HG03469 (cell line): ENCODE results near the gene RPS29.

Experiments used
- ATAC-seq: cut with Tn5 transposase; IDR thresholded peaks from one replicate; pipeline ENCODE4 v1.9.1; 2021; ENCODE audit warnings: mild to moderate bottlenecking, moderate library complexity, moderate number of reproducible peaks; ENCODE audit not compliant: unreplicated experiment

RPS29 gene

GRCh38 chr14:49553106-49553505 lies 33.1 kb downstream of the RPS29 start:
- no peak for ATAC-seq

GRCh38 chr14:49551569-49551968 lies 34.6 kb downstream of the RPS29 start:
- no peak for ATAC-seq

GRCh38 chr14:49550286-49551184 lies 35.6 kb downstream of the RPS29 start:
- ATAC-seq: no peak

- ATAC-seq: no peak
These were observed 36.3 kb downstream of the RPS29 start for GRCh38 chr14:49549881-49550280.

GRCh38 chr14:49549446-49549845 lies 36.7 kb downstream of the RPS29 start:
- no peak for ATAC-seq

GRCh38 chr14:49546766-49547165 lies 39.4 kb downstream of the RPS29 start:
- ATAC-seq: no peak

GRCh38 chr14:49545716-49546115 lies 40.5 kb downstream of the RPS29 start:
- ATAC-seq: no peak

- ATAC-seq: no peak
These were observed 41.1 kb downstream of the RPS29 start for GRCh38 chr14:49545071-49545470.

- no peak for ATAC-seq
These were observed 45.1 kb downstream of the RPS29 start for GRCh38 chr14:49541049-49541448.

- no peak for ATAC-seq
These were observed 47.3 kb downstream of the RPS29 start for GRCh38 chr14:49538852-49539251.
